PC-3 (cell line): ENCODE data around the gene CWC25. TPM values are rescaled to one million over a fixed set of nuclear protein-coding genes. Genes with fewer than 3 reads are reported as not detected.

Source experiments
- ATAC-seq: fragments of 200-7000 bp; cut with Tn5 transposase; 2 replicates; pipeline ENCODE4 v1.9.1; 2020; ENCODE audit warnings: mild to moderate bottlenecking, moderate library complexity
- Bru-seq: library from RNA; stranded (reverse); fragments of 400-500 nt; gene quantifications from one replicate; lab custom pipeline; 2021; lab: Mats Ljungman, UMichigan
- BruChase-seq, 2 experiments: library from RNA; stranded (reverse); fragments of 400-500 nt; gene quantifications; one replicate each; lab custom pipeline; 2021; lab: Mats Ljungman, UMichigan
- BruUV-seq: library from RNA; stranded (reverse); fragments of 400-500 nt; replicated peaks from 2 replicates; lab custom pipeline; 2021; lab: Mats Ljungman, UMichigan
- CTCF ChIA-PET: fragments of 300-600 bp; sonication (Branson Sonifier 250); formaldehyde crosslinking; loops from one replicate; lab custom pipeline; 2022; ENCODE audit warnings: antibody characterized with exemption; lab: Charles Lee
- POLR2A ChIA-PET: fragments of 300-600 bp; sonication (Branson Sonifier 250); formaldehyde crosslinking; loops from one replicate; lab custom pipeline; 2022; ENCODE audit warnings: antibody characterized with exemption; ENCODE audit not compliant: unreplicated experiment; lab: Charles Lee
- DNase-seq: peaks from one replicate; pipeline ENCODE4 v3.0.0-alpha.2; 2015
- H2AFZ ChIP-seq: fragments of 300-600 bp; sonication (generic); 2 replicates; pipeline ENCODE4 v1.6.0; 2016; ENCODE audit warnings: antibody characterized with exemption, low read length
- H3F3A ChIP-seq: fragments of 300-600 bp; sonication (generic); one replicate; pipeline ENCODE4 v1.6.0; 2017; ENCODE audit warnings: antibody characterized with exemption, low read length, control low read depth, mild to moderate bottlenecking; ENCODE audit not compliant: unreplicated experiment
- H3K27ac ChIP-seq: fragments of 300-600 bp; sonication (generic); 2 replicates; pipeline ENCODE4 v1.5.1; 2016; ENCODE audit warnings: mild to moderate bottlenecking, low read length
- H3K27me3 ChIP-seq: fragments of 300-600 bp; sonication (generic); 2 replicates; pipeline ENCODE4 v1.6.1; 2016; ENCODE audit warnings: low read length, mixed read lengths
- H3K36me3 ChIP-seq: fragments of 300-600 bp; sonication (generic); 2 replicates; pipeline ENCODE4 v1.6.1; 2016; ENCODE audit warnings: low read depth, mixed run types, low read length, mixed read lengths
- H3K4me1 ChIP-seq: fragments of 300-600 bp; sonication (generic); 2 replicates; pipeline ENCODE4 v1.5.1; 2016; ENCODE audit warnings: low read length; ENCODE audit not compliant: insufficient read depth
- H3K4me2 ChIP-seq: fragments of 300-600 bp; sonication (generic); 2 replicates; pipeline ENCODE4 v1.6.0; 2016; ENCODE audit warnings: low read length
- H3K4me3 ChIP-seq: fragments of 300-600 bp; sonication (generic); 2 replicates; pipeline ENCODE4 v1.5.1; 2016; ENCODE audit warnings: mild to moderate bottlenecking, low read length, mixed read lengths
- H3K79me2 ChIP-seq: fragments of 300-600 bp; sonication (generic); 2 replicates; pipeline ENCODE4 v1.6.1; 2017; ENCODE audit warnings: low read length, mixed read lengths
- H3K9ac ChIP-seq: fragments of 300-600 bp; sonication (generic); 2 replicates; pipeline ENCODE4 v1.6.0; 2016; ENCODE audit warnings: mild to moderate bottlenecking, low read length
- H3K9me2 ChIP-seq: fragments of 300-600 bp; sonication (generic); replicated peaks from 2 replicates; pipeline ENCODE4 v1.6.1; 2016; ENCODE audit warnings: mixed run types, low read length, mixed read lengths
- H3K9me3 ChIP-seq: fragments of 300-600 bp; sonication (generic); 2 replicates; pipeline ENCODE4 v1.6.1; 2016; ENCODE audit warnings: low read length, mixed read lengths
- H4K20me1 ChIP-seq: fragments of 300-600 bp; sonication (generic); 2 replicates; pipeline ENCODE4 v1.6.1; 2016; ENCODE audit warnings: low read length, mixed read lengths
- CTCF ChIP-seq: fragments of 300-600 bp; sonication (generic); conservative IDR thresholded peaks from 2 replicates; pipeline ENCODE4 v1.5.1; 2017; ENCODE audit warnings: antibody characterized with exemption, low read depth, mild to moderate bottlenecking, low read length
- EZH2 ChIP-seq: fragments of 300-600 bp; sonication (generic); IDR thresholded peaks from one replicate; pipeline ENCODE4 v1.6.1; 2017; ENCODE audit warnings: antibody characterized with exemption, mild to moderate bottlenecking, low read length; ENCODE audit not compliant: unreplicated experiment
- EZH2phosphoT487 ChIP-seq: fragments of 300-600 bp; sonication (generic); IDR thresholded peaks from 2 replicates; pipeline ENCODE4 v1.6.1; 2018; ENCODE audit warnings: mild to moderate bottlenecking, antibody characterized with exemption, low read length, borderline replicate concordance
- intact Hi-C: fragments of 100-400 bp; cut with micrococcal nuclease; formaldehyde crosslinking; loops from 2 replicates; pipeline ENCODE4 v1.9.0; 2023
- long read RNA-seq: library from polyadenylated mRNA; unstranded; transcript quantifications from one replicate; pipeline ENCODE4 v2.0.0, GENCODE V29; 2021; ENCODE audit not compliant: unreplicated experiment
- total RNA-seq: library from RNA; depleted of rRNA; stranded (reverse); fragments of >200 nt; gene quantifications from 2 replicates; pipeline ENCODE4 v1.2.3, GENCODE V29; 2014; rRNA removed

Gene CWC25
- total RNA-seq (11.8 and 15.0 TPM in 2 replicates), Bru-seq, nascent RNA (percentile 65 among the genes with signal in this experiment), BruChase-seq, experiment 1, labeled RNA remaining after a 6-hour chase (percentile 79 among the genes with signal in this experiment), BruChase-seq, experiment 2, labeled RNA remaining after a 2-hour chase (percentile 76 among the genes with signal in this experiment)
- long read RNA-seq, transcript CWC25-202 (10 exons, 3,234 nt), result major isoform, 6 of 25 reads
- long read RNA-seq, partial matches to known transcripts, result 11 of 25 reads
- long read RNA-seq, other reads (novel, unspliced or antisense), result 8 of 25 reads

GRCh38 chr17:38824899-38825761, at the start of gene CWC25:
TSS of gene CWC25 (minus strand) at chr17:38825321. CDS start at chr17:38825183, 138 bp downstream.
- peaks cover 35% of the 10 kb centered on the region for H3K79me2 ChIP-seq
- ChIA-PET CTCF (no interaction called here), POLR2A (interaction anchor here (0.6 to 0.7 kb wide), 2 partner anchors 9 to 18 kb away, joined by 4 to 8 read pairs; no protein-coding TSS in a partner anchor)
- BruUV-seq, result TSS peak; percentile 98
- no peaks in the 10 kb centered on the region for H3F3A ChIP-seq
- H3K9me2 ChIP-seq, result no peaks in the 10 kb centered on the region
- TF ChIP-seq EZH2, result no peak
- TF ChIP-seq EZH2phosphoT487, result no peak
- TF ChIP-seq CTCF, result no peak
- peak; percentile 85 for ATAC-seq
- no peaks in the 10 kb centered on the region for H3K27me3 ChIP-seq
- peaks cover 5% of the 10 kb centered on the region for H3K36me3 ChIP-seq
- peak; percentile 93 for DNase-seq
- intact Hi-C loops, result no loop called here
- H2AFZ ChIP-seq, result peak within 1 kb of the TSS; percentile 71
- peak within 1 kb of the TSS; percentile 78 for H3K4me2 ChIP-seq
- peak within 1 kb of the TSS; percentile 97 for H3K27ac ChIP-seq
- H3K4me1 ChIP-seq, result peaks cover 9% of the 10 kb centered on the region
- H3K9ac ChIP-seq, result peak within 1 kb of the TSS; percentile 98
- no peaks in the 10 kb centered on the region for H4K20me1 ChIP-seq
- H3K4me3 ChIP-seq, result peak within 1 kb of the TSS; percentile 80
- no peaks in the 10 kb centered on the region for H3K9me3 ChIP-seq

GRCh38 chr17:38873640-38874380, 48.7 kb upstream of the CWC25 start:
- Histone ChIP-seq H3F3A (no peaks in the 10 kb centered on the region), H3K4me2 (peak overlapping the region; percentile 19; the same call in 1 of the 2 replicates), H3K9me2 (no peaks in the 10 kb centered on the region), H4K20me1 (peaks cover 15% of the 10 kb centered on the region), H3K4me3 (no peak overlapping the region), H3K27me3 (no peaks in the 10 kb centered on the region), H2AFZ (no peak overlapping the region), H3K36me3 (no peaks in the 10 kb centered on the region; the same call in 1 of the 2 replicates), H3K9me3 (no peaks in the 10 kb centered on the region), H3K79me2 (peaks cover 70% of the 10 kb centered on the region), H3K9ac (no peak overlapping the region), H3K4me1 (peaks cover 29% of the 10 kb centered on the region), H3K27ac (no peak overlapping the region)
- ATAC-seq (no peak), DNase-seq (no peak)
- BruUV-seq, result no TSS peak
- intact Hi-C loops, result no loop called here
- TF ChIP-seq EZH2 (no peak), CTCF (no peak), EZH2phosphoT487 (no peak)
- CTCF ChIA-PET, result no interaction called here
- POLR2A ChIA-PET, result no interaction called here
